DOHH2 (cell line): ENCODE data around the gene DAPL1.

Experiments
- H3F3A ChIP-seq: fragments of 200-600 bp; sonication (generic), shearing (Covaris generic); 2 replicates; pipeline ENCODE4 v1.6.0; 2016; ENCODE audit warnings: antibody characterized with exemption, mild to moderate bottlenecking; ENCODE audit not compliant: control insufficient read depth, insufficient read depth
- H3K27ac ChIP-seq: fragments of 200-600 bp; sonication (generic); 2 replicates; pipeline ENCODE4 v1.5.1; 2014; ENCODE audit warnings: low read depth, mild to moderate bottlenecking, low read length, moderate library complexity
- H3K27me3 ChIP-seq: fragments of 200-600 bp; sonication (generic); 2 replicates; pipeline ENCODE4 v1.6.1; 2014; ENCODE audit warnings: mild to moderate bottlenecking, low read length, mixed read lengths; ENCODE audit not compliant: control insufficient read depth
- H3K36me3 ChIP-seq: fragments of 200-600 bp; sonication (generic); 2 replicates; pipeline ENCODE4 v1.6.1; 2014; ENCODE audit warnings: mild to moderate bottlenecking, low read length, moderate library complexity, mixed read lengths; ENCODE audit not compliant: control insufficient read depth
- H3K4me1 ChIP-seq: fragments of 200-600 bp; sonication (generic); 2 replicates; pipeline ENCODE4 v1.6.1; 2014; ENCODE audit warnings: mild to moderate bottlenecking, low read length, mixed read lengths; ENCODE audit not compliant: control insufficient read depth
- H3K4me2 ChIP-seq: fragments of 200-600 bp; sonication (generic); 2 replicates; pipeline ENCODE4 v1.6.0; 2014; ENCODE audit warnings: mild to moderate bottlenecking, low read length, moderate library complexity
- H3K4me3 ChIP-seq: fragments of 200-600 bp; sonication (generic); 2 replicates; pipeline ENCODE4 v1.5.1; 2014; ENCODE audit warnings: mild to moderate bottlenecking, low read length, mixed read lengths
- H3K79me2 ChIP-seq: fragments of 200-600 bp; sonication (generic); 2 replicates; pipeline ENCODE4 v1.6.1; 2014; ENCODE audit warnings: mild to moderate bottlenecking, low read length, mixed read lengths; ENCODE audit not compliant: control insufficient read depth
- H3K9me2 ChIP-seq: fragments of 200-600 bp; sonication (generic); replicated peaks from 2 replicates; pipeline ENCODE4 v1.6.1; 2014; ENCODE audit warnings: mild to moderate bottlenecking, low read length, mixed read lengths; ENCODE audit not compliant: control insufficient read depth
- H3K9me3 ChIP-seq: fragments of 200-600 bp; sonication (generic); 2 replicates; pipeline ENCODE4 v1.6.1; 2014; ENCODE audit warnings: antibody characterized with exemption, low read length, mixed read lengths; ENCODE audit not compliant: control insufficient read depth, insufficient read depth
- H4K20me1 ChIP-seq: fragments of 200-600 bp; sonication (generic); 2 replicates; pipeline ENCODE4 v1.6.0; 2014; ENCODE audit warnings: low read depth, mild to moderate bottlenecking, antibody characterized with exemption, low read length, moderate library complexity; ENCODE audit not compliant: control insufficient read depth, insufficient read depth
- EZH2phosphoT487 ChIP-seq: fragments of 200-600 bp; sonication (generic); IDR thresholded peaks from 2 replicates; pipeline ENCODE4 v1.6.1; 2017; ENCODE audit warnings: borderline replicate concordance, mild to moderate bottlenecking, antibody characterized with exemption, low read length, moderate library complexity, mixed read lengths
- TF ChIP-seq, protein P1 (sequence below): fragments of 200-600 bp; sonication (generic); IDR thresholded peaks from one replicate; pipeline ENCODE4 v1.5.1; 2014; ENCODE audit warnings: antibody characterized with exemption, mild to moderate bottlenecking, low read depth, low read length; ENCODE audit not compliant: poor library complexity, severe bottlenecking

Gene DAPL1

DNA sequence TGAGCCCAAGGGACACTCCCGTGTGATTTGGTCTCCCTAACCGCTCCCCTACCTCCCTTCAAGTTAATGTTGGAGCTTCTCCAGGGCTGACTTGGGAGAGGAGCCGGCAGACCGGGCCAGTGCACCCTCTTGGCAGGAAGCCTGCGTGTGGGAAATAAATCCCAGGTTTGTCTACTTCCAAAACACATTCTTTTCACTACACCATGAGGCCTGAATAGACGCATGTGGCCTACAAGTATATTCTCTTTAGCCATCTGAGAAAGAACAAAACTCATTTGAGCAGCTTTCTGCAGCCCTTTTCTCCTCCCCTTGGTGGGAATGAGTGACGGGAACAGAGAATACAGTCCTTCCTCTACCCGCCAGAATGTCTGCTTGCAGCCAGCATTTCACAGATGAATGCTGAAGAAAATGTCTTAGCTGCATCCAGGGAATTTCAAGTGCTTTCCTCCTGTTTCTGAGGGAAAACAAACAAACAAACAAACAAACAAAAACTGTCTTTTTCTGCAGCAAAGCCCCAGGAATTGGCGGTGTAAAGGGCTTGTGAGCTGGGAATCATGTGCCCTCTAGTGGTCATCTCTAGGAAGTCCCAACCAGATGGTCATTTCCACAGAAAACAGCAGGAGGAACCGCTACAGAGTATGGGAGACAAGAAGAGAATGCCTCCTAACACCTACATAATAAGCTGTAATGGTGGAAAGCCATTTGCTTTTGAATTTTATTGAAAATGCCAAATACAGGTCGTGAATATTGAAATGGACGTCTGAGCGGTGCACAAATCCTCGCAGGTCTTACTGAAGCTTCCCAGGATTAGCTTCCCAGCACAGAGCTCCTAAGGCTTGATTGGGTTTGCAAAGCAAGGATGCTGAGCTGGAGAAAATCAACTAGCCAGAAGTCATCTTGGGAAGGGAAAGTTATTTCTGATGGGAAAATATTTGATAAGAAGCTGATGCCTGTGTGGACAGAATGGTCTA lies 41.2 kb upstream of the DAPL1 start:
- H3K4me1 ChIP-seq, result no peaks in the 10 kb centered on the region
- TF ChIP-seq, protein P1, sequence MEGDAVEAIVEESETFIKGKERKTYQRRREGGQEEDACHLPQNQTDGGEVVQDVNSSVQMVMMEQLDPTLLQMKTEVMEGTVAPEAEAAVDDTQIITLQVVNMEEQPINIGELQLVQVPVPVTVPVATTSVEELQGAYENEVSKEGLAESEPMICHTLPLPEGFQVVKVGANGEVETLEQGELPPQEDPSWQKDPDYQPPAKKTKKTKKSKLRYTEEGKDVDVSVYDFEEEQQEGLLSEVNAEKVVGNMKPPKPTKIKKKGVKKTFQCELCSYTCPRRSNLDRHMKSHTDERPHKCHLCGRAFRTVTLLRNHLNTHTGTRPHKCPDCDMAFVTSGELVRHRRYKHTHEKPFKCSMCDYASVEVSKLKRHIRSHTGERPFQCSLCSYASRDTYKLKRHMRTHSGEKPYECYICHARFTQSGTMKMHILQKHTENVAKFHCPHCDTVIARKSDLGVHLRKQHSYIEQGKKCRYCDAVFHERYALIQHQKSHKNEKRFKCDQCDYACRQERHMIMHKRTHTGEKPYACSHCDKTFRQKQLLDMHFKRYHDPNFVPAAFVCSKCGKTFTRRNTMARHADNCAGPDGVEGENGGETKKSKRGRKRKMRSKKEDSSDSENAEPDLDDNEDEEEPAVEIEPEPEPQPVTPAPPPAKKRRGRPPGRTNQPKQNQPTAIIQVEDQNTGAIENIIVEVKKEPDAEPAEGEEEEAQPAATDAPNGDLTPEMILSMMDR, result peak; percentile 84
- no peak for TF ChIP-seq EZH2phosphoT487
- no peaks in the 10 kb centered on the region for H4K20me1 ChIP-seq
- no peaks in the 10 kb centered on the region for H3K27me3 ChIP-seq
- H3K9me2 ChIP-seq, result no peaks in the 10 kb centered on the region
- no peak overlapping the region for H3K4me3 ChIP-seq
- H3K4me2 ChIP-seq, result no peak overlapping the region
- H3K9me3 ChIP-seq, result no peaks in the 10 kb centered on the region
- H3F3A ChIP-seq, result no peaks in the 10 kb centered on the region
- no peak overlapping the region for H3K27ac ChIP-seq
- no peaks in the 10 kb centered on the region for H3K79me2 ChIP-seq
- no peaks in the 10 kb centered on the region for H3K36me3 ChIP-seq

DNA sequence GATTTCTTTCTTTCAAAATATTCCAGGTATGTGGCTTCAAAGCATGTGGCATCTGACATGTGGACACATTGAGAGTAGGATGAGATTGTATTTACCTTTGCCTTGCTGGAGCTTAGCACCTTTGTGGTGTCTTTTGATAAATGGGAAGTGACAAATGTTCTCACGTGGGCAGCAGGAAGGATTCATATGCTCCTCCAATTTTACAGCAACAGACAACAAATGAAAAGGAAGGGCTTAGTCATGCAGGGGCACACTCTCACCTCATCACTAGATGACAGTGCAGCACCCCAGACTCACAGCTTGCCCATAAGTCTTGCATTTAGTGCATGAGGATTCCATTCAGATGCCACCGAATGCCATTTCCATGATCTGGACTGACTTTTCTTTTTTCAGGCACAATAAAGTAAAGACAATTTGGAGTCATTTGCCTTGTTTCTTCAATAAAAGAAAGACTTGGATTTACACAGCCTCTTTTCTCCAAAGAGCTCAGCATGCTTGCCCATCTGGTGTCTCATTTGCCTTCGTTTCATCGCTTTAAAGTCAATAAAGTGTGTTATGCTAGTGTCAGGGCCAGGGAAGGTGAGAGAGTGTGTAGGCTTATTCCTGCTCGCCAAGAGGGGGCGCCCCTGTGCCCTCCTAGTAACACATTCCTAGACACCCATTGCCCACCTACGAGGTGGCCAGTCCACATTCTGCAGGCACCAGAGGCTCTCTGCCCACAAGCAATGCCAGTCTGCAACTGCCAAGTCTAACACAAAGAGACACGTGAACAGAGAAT lies 39.6 kb upstream of the DAPL1 start:
- Histone ChIP-seq H3K4me2 (no peak overlapping the region), H3K27me3 (no peaks in the 10 kb centered on the region), H3K4me3 (no peak overlapping the region), H3K79me2 (no peaks in the 10 kb centered on the region), H3K4me1 (no peaks in the 10 kb centered on the region), H3K9me2 (no peaks in the 10 kb centered on the region), H4K20me1 (no peaks in the 10 kb centered on the region), H3F3A (no peaks in the 10 kb centered on the region), H3K27ac (no peak overlapping the region), H3K9me3 (no peaks in the 10 kb centered on the region), H3K36me3 (no peaks in the 10 kb centered on the region)
- TF ChIP-seq EZH2phosphoT487, result no peak
- TF ChIP-seq, protein P1, result peak; percentile 66

DNA sequence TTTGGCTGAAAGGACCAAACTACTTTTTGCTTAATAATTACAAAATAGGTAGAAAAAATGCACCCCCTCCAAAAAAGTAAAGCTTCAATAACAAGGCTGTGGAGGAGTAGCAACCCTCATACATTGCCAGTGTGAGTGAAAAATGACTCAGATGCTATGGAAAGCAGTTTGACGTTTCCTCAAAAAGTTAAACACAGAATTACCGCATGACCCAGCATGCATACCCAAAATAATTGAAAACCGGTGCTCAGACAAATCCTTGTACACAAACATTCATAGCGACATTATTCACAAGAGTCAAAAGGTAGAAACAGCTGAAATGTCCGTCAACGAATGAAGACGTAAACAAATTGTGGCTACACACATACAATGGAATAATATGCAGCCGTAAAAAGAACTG lies 38.8 kb upstream of the DAPL1 start:
- Histone ChIP-seq H3K79me2 (no peaks in the 10 kb centered on the region), H3K27ac (no peak overlapping the region), H3K4me2 (no peak overlapping the region), H4K20me1 (no peaks in the 10 kb centered on the region), H3K9me3 (no peaks in the 10 kb centered on the region), H3K27me3 (no peaks in the 10 kb centered on the region), H3K9me2 (no peaks in the 10 kb centered on the region), H3K4me1 (no peaks in the 10 kb centered on the region), H3F3A (no peaks in the 10 kb centered on the region), H3K36me3 (no peaks in the 10 kb centered on the region), H3K4me3 (no peak overlapping the region)
- TF ChIP-seq, protein P1, result no peak
